Calu3 (cell line): ENCODE results near the gene MRPS33. TPM values are rescaled to one million over a fixed set of nuclear protein-coding genes. Genes with fewer than 3 reads are reported as not detected.
"Not testable (repeated sequence)": the region's sequence is repeated elsewhere in the genome, so short reads cannot be mapped to it uniquely, and the experiment has no call there.

Experiments used
- BruUV-seq: library from RNA; stranded (reverse); fragments of 400-500 nt; replicated peaks from 2 replicates; lab custom pipeline; 2021; lab: Mats Ljungman, UMichigan
- CTCF ChIA-PET: fragments of 300-600 bp; sonication (Branson Sonifier 250); formaldehyde crosslinking; loops from one replicate; lab custom pipeline; 2022; ENCODE audit warnings: antibody characterized with exemption; lab: Charles Lee
- DNase-seq: peaks from one replicate; pipeline ENCODE4 v3.0.0; 2022
- H3K27ac Mint-ChIP-seq: one replicate; pipeline ENCODE4 v1.8.0; 2022; ENCODE audit warnings: mixed read lengths; ENCODE audit not compliant: unreplicated experiment
- H3K27me3 Mint-ChIP-seq: one replicate; pipeline ENCODE4 v1.8.0; 2022; ENCODE audit warnings: mixed read lengths; ENCODE audit not compliant: unreplicated experiment
- H3K36me3 Mint-ChIP-seq: one replicate; pipeline ENCODE4 v1.8.0; 2022; ENCODE audit warnings: mild to moderate bottlenecking, moderate library complexity, mixed read lengths; ENCODE audit not compliant: insufficient read depth, unreplicated experiment
- H3K4me1 Mint-ChIP-seq: one replicate; pipeline ENCODE4 v1.8.0; 2022; ENCODE audit warnings: mild to moderate bottlenecking, low read depth, mixed read lengths; ENCODE audit not compliant: unreplicated experiment
- H3K4me3 Mint-ChIP-seq: one replicate; pipeline ENCODE4 v1.8.0; 2022; ENCODE audit warnings: mild to moderate bottlenecking, low read depth, moderate library complexity, mixed read lengths; ENCODE audit not compliant: unreplicated experiment
- H3K9me3 Mint-ChIP-seq: one replicate; pipeline ENCODE4 v1.8.0; 2022; ENCODE audit warnings: low read depth, mixed read lengths; ENCODE audit not compliant: unreplicated experiment
- intact Hi-C: fragments of 100-400 bp; cut with micrococcal nuclease; formaldehyde crosslinking; loops from one replicate; pipeline ENCODE4 v1.10.0; 2022; ENCODE audit not compliant: unreplicated experiment
- total RNA-seq: library from RNA; stranded (reverse); gene quantifications from 2 replicates; pipeline ENCODE4 v1.2.3, GENCODE V29; 2022
- TF ChIP-seq, protein P1 (sequence below): fragments of 200-600 bp; IDR thresholded peaks from one replicate; pipeline ENCODE4 v1.8.0; 2022; ENCODE audit warnings: antibody characterized with exemption; ENCODE audit not compliant: unreplicated experiment

Gene MRPS33
- total RNA-seq, 1 experiment from 2014 or later, result 54.6 TPM

DNA sequence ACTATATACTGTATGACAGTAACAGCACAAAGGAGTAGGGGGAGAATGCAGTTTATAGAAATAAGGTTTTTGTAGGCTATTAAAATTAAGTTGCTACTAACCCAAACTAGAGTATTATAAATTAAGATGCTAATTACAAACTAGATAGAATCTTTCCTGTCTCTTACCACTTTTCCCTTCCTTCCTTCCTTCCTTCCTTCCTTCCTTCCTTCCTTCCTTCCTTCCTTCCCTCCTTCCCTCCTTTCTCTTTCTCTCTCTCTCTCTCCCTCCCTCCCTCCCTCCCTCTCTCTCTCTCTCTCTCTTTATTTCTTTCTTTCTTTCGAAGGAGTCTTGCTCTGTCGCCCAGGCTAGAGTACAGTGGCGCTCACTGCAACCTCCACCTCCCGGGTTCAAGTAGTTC is 53.6 kb downstream of the MRPS33 start:
- Mint-ChIP-seq H3K27me3 (no peaks in the 10 kb centered on the region), H3K36me3 (no peaks in the 10 kb centered on the region), H3K4me1 (no peaks in the 10 kb centered on the region), H3K9me3 (no peaks in the 10 kb centered on the region), H3K4me3 (no peak overlapping the region), H3K27ac (no peak overlapping the region)
- CTCF ChIA-PET, result no interaction called here
- BruUV-seq, result no TSS peak
- intact Hi-C loops, result no loop called here
- TF ChIP-seq, protein P1, sequence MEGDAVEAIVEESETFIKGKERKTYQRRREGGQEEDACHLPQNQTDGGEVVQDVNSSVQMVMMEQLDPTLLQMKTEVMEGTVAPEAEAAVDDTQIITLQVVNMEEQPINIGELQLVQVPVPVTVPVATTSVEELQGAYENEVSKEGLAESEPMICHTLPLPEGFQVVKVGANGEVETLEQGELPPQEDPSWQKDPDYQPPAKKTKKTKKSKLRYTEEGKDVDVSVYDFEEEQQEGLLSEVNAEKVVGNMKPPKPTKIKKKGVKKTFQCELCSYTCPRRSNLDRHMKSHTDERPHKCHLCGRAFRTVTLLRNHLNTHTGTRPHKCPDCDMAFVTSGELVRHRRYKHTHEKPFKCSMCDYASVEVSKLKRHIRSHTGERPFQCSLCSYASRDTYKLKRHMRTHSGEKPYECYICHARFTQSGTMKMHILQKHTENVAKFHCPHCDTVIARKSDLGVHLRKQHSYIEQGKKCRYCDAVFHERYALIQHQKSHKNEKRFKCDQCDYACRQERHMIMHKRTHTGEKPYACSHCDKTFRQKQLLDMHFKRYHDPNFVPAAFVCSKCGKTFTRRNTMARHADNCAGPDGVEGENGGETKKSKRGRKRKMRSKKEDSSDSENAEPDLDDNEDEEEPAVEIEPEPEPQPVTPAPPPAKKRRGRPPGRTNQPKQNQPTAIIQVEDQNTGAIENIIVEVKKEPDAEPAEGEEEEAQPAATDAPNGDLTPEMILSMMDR, result no peak
- no peak for DNase-seq

- H3K4me3 Mint-ChIP-seq, H3K36me3 Mint-ChIP-seq, H3K9me3 Mint-ChIP-seq, H3K27ac Mint-ChIP-seq, intact Hi-C loops, H3K27me3 Mint-ChIP-seq, H3K4me1 Mint-ChIP-seq, BruUV-seq, DNase-seq: not testable (repeated sequence)
- CTCF ChIA-PET, result interaction anchor here (1.2 kb wide), 1 partner anchor 26 kb away, joined by 3 read pairs; no protein-coding TSS in a partner anchor
Measured at GRCh38 chr7:140956997-140957396, 57.8 kb downstream of the MRPS33 start.

Other genes starting within 250 kb of the MRPS33 start
- gene BRAF, start 90.0 kb downstream of the MRPS33 start, total RNA-seq, result 31.3 and 33.3 TPM in 2 replicates
- 1.5 and 4.6 TPM in 2 replicates for gene TMEM178B, start 59.1 kb upstream of the MRPS33 start, total RNA-seq